HG03575 (cell line): ENCODE measurements around the gene GTF2H4.

Experiments used
- ATAC-seq: cut with Tn5 transposase; IDR thresholded peaks from one replicate; pipeline ENCODE4 v1.9.1; 2021; ENCODE audit not compliant: unreplicated experiment, insufficient number of reproducible peaks, low FRiP score; ENCODE audit errors: extremely low read depth

GTF2H4 gene

GRCh38 chr6:30940361-30940986 is 32.5 kb downstream of the GTF2H4 start, which contains the start of gene MUCL3:
Gene MUCL3, plus strand, starts transcription at chr6:30940973. Its CDS starts 27 bp downstream, at chr6:30941000.
- ATAC-seq: no peak

DNA sequence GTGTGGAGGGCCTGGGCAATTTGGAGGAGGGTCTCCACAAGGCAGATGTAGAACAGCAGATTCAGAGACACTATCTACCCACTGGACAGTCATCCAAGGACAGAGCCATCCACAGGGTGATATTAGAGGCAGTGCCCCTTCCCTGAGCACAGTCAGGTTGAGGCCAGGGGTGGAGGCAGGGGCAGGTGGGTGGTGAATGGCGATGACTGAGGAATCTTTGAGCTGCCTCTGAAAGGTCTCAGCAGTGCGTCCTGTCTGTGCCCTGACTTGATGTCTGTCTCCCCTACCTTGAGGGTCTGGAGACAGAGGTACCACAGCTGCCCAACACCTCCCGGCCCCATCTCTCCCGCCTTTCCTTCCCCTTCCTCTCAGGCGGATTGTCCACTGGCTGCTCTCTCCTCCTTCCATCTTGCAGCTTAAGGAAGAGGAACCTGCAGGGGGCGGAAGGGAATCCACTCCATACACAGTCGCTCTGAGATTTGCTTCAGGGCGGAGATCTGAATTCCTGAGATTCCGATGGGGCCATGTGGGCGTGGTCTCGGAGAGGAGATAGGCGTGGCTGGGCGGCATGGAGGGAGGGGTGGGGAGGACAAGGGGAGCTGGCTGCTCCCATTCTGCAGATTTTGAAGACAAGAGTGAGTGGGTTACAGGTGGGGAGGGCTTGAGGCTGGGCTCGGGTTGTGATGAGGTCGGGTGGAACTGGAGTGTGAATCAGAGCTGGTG is 34.5 kb downstream of the GTF2H4 start:
- no peak for ATAC-seq

DNA sequence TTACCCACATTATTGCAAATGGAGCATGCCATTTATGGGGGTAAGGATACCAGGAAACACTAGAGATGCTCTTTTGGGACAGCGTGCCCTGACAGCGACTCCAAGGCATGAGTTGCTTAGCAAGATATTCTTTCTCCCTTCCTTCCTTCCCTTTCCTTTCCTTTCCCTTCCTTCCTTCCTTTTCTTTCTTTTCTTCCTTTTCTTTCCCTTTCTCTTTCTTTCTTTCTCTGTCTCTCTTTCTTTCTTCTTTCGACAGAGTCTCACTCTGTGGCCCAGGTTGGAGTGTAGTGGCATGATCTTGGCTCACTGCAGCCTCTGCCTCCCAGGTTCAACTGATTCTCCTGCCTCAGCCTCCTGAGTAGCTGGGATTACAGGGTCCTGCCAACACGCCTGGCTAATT is 36.0 kb downstream of the GTF2H4 start:
- ATAC-seq: no peak

GRCh38 chr6:30945281-30945680 is 37.3 kb downstream of the GTF2H4 start:
- no peak for ATAC-seq

DNA sequence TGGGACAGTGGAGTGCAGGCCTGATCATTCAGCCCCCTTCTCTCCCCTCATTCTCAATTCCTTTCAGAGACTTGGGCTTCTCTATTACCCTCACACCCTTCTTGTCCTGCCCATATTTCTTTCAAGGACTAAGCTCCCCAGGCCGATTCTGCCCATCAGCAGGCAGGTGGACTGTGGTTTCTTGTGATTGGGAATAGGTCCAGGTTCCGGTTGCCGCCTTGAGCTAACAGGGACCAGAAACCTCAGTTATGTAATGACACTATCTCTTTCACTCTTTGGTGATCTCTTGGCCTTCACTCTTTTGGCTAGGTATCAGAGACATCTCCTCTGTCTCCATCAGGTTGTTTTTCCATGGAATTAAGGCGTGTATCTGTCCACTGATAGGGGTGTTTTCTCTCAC is 39.2 kb downstream of the GTF2H4 start:
- no peak for ATAC-seq

GRCh38 chr6:30948811-30949210 is 40.8 kb downstream of the GTF2H4 start:
- ATAC-seq: no peak

DNA sequence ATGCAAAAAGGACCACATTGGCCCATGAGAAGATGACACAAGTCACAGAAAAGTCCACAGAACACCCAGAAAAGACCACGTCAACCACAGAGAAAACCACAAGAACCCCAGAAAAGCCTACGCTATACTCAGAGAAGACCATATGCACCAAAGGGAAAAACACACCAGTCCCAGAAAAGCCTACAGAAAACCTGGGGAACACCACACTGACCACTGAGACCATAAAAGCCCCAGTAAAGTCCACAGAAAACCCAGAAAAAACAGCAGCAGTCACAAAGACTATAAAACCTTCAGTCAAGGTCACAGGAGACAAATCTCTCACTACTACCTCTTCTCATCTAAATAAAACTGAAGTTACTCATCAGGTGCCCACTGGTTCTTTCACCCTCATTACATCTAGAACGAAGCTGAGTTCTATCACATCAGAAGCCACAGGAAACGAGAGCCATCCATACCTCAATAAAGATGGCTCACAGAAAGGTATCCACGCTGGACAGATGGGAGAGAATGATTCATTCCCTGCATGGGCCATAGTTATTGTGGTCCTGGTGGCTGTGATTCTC is 44.0 kb downstream of the GTF2H4 start:
- no peak for ATAC-seq

DNA sequence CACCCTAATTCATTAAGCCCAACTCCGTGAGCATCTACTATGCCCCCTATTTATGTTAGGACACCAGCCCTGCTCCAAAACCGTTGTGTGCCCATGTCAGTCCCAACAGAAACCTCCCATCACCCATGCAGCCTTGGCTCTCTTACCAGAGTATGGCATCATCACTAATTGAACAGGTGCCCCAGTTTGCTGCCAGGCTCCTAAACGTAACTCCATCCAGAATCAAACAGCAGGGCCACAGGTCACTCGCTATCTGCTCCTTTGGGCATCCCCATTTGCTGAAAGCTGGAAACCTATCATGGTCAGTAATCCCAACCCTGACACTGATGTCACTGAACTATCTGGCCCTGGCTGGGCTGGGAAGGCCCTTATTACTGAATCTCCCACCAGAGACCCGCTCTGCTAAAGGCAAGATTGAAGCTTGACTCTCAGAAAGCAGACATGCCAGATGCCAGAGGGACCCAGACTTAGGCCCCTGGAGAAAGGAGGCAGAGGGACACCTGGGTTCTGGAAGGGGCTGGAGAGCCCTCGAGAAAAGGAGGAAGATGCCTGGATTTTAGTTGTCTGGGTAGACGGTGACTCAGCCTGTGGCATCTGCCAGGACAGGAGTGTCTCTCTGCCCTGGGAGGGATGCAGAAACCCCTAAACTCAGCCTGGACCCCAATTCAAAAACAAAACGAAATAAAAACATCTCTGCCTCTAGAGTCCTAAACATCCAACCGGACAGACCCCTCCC is 46.8 kb downstream of the GTF2H4 start:
- no peak for ATAC-seq

- no peak for ATAC-seq
These were observed 47.5 kb downstream of the GTF2H4 start for GRCh38 chr6:30955367-30956042.

DNA sequence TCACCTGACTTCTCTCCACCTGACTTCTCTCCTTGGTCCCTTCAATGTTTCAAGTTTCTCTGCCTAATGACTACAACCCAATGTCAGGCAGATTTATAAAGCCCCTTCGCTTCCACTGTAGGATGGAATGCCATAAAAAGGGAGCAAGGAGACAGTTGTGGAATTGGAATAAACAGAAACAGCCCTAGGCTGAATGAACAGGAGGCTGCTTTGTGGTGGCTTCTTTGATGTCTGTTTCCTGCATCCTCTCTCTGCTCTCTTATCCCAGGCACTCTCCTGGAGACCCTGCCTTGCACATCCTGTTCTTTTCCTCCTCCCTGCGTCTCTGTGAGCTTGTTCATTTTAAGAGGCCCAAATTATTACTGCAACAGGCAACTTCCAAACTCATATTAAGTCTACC is 49.7 kb downstream of the GTF2H4 start:
- ATAC-seq: no peak

- no peak for ATAC-seq
These were observed 53.1 kb downstream of the GTF2H4 start for GRCh38 chr6:30960907-30961673.

DNA sequence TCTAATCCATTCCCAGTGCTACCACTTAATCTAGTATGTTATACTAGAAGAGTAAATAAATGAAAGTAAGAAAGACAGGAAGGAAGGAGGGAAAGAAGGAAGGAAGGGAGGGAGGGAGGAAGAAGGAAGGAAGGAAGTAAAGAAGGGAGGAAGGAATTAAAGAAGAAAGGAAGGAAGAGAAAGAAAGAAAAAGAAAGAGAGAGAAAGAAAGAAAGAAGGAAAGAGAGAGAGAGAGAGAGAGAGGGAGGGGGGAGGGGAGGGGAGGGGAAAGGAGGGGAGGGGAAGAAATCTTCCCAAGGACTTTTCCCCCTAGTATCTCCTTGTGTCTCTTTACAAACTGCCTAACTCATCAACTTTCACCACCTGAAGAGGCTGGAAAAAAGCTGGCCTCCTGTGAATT is 54.7 kb downstream of the GTF2H4 start:
- ATAC-seq: no peak

GRCh38 chr6:30963641-30964040 is 55.6 kb downstream of the GTF2H4 start:
- ATAC-seq: no peak
